ENCODE data around the gene SH2D3A.

GRCh38 chr19:6705931-6706632 lies 61.2 kb downstream of the SH2D3A start:
- TF ChIP-seq, protein P1, sequence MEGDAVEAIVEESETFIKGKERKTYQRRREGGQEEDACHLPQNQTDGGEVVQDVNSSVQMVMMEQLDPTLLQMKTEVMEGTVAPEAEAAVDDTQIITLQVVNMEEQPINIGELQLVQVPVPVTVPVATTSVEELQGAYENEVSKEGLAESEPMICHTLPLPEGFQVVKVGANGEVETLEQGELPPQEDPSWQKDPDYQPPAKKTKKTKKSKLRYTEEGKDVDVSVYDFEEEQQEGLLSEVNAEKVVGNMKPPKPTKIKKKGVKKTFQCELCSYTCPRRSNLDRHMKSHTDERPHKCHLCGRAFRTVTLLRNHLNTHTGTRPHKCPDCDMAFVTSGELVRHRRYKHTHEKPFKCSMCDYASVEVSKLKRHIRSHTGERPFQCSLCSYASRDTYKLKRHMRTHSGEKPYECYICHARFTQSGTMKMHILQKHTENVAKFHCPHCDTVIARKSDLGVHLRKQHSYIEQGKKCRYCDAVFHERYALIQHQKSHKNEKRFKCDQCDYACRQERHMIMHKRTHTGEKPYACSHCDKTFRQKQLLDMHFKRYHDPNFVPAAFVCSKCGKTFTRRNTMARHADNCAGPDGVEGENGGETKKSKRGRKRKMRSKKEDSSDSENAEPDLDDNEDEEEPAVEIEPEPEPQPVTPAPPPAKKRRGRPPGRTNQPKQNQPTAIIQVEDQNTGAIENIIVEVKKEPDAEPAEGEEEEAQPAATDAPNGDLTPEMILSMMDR (IDR thresholded peaks at IDR 0.05) = no peak
- no peak for TF ChIP-seq POLR2A (IDR thresholded peaks at IDR 0.05)

Measured in ovary (tissue), 3 donors.